HepG2 (cell line): Measurements from ENCODE around the gene CYB561. TPM values are rescaled to one million over a fixed set of nuclear protein-coding genes. Genes with fewer than 3 reads are reported as not detected.

Source experiments
- AGO2 ChIP-seq: fragments of 200-400 bp; formaldehyde crosslinking; optimal IDR thresholded peaks from 2 replicates; pipeline ENCODE3; 2017; ENCODE audit warnings: mild to moderate bottlenecking, low read depth, low read length, moderate library complexity
- HNRNPLL ChIP-seq: fragments of 200-400 bp; formaldehyde crosslinking; IDR thresholded peaks from 2 replicates; pipeline ENCODE4 v1.6.1; 2017; ENCODE audit warnings: mild to moderate bottlenecking, low read depth, low read length; ENCODE audit not compliant: poor library complexity, severe bottlenecking
- NFYC ChIP-seq: IDR thresholded peaks from 2 replicates; pipeline ENCODE4 v1.6.1; 2016; ENCODE audit warnings: missing genetic modification reagents, missing compliant biosample characterization
- RELA ChIP-seq: sonication (generic); formaldehyde crosslinking; IDR thresholded peaks from 2 replicates; pipeline ENCODE4 v1.4.0; 2020; ENCODE audit warnings: missing genetic modification reagents
- RNF2 ChIP-seq: fragments of 450-650 bp; conservative IDR thresholded peaks from 2 replicates; pipeline ENCODE4 v1.6.1; 2016; ENCODE audit warnings: low read depth
- ZNF121 ChIP-seq: sonication (generic); formaldehyde crosslinking; IDR thresholded peaks from 2 replicates; pipeline ENCODE4 v1.5.0; 2020; ENCODE audit warnings: mild to moderate bottlenecking, missing genetic modification reagents
- ZNF407 ChIP-seq: sonication (generic); formaldehyde crosslinking; IDR thresholded peaks from one replicate; pipeline ENCODE4 v1.5.1; 2020; ENCODE audit warnings: mild to moderate bottlenecking, missing genetic modification reagents; ENCODE audit errors: not compliant biosample characterization
- ZNF772 ChIP-seq: sonication (generic); formaldehyde crosslinking; IDR thresholded peaks from 2 replicates; pipeline ENCODE4 v1.5.0; 2020; ENCODE audit warnings: mild to moderate bottlenecking, missing genetic modification reagents
- ZNF839 ChIP-seq: sonication (generic); formaldehyde crosslinking; IDR thresholded peaks from 2 replicates; pipeline ENCODE4 v1.4.0; 2020; ENCODE audit warnings: missing genetic modification reagents, mild to moderate bottlenecking, borderline replicate concordance
- ZNF883 ChIP-seq: sonication (generic); formaldehyde crosslinking; IDR thresholded peaks from 2 replicates; pipeline ENCODE4 v1.5.1; 2020; ENCODE audit warnings: mild to moderate bottlenecking, missing genetic modification reagents; ENCODE audit errors: not compliant biosample characterization
- ZZZ3 ChIP-seq: sonication (generic); formaldehyde crosslinking; IDR thresholded peaks from 2 replicates; pipeline ENCODE4 v1.4.0; 2020; ENCODE audit warnings: missing genetic modification reagents, mild to moderate bottlenecking, borderline replicate concordance
- polyA plus RNA-seq, 8 experiments: library from polyadenylated mRNA; depleted of rRNA in 3 of 8; stranded (reverse) in 7 of 8; unstranded in 1 of 8; fragments of >200 nt; fragmentation: Illumina TruSeq in 4 of 8; extraction: Trizol in 4 of 8; gene quantifications; 2 replicates each; pipeline versions ENCODE4 v1.2.1 to v1.2.3, GENCODE V29; 2011 to 2016; ENCODE audit warnings: low read depth in 4 of 8, missing spikeins in 1 of 8, mixed read lengths in 1 of 8; ENCODE audit not compliant: insufficient read depth in 1 of 8
- total RNA-seq, 5 experiments: library from RNA; depleted of rRNA; stranded (reverse); fragments of >200 nt; fragmentation: Illumina TruSeq; extraction: Trizol; gene quantifications; 2 replicates each; pipeline ENCODE4 v1.2.3, GENCODE V29; 2016; ENCODE audit warnings: low read depth in 1 of 5
- TF ChIP-seq, protein P1 (sequence below): IDR thresholded peaks from 2 replicates; pipeline ENCODE4 v1.6.1; 2016; ENCODE audit warnings: mild to moderate bottlenecking
- TF ChIP-seq, protein P2 (sequence below): sonication (generic); formaldehyde crosslinking; IDR thresholded peaks from 2 replicates; pipeline ENCODE4 v1.5.0; 2020; ENCODE audit warnings: missing genetic modification reagents
- TF ChIP-seq, protein P3 (sequence below): sonication (generic); formaldehyde crosslinking; IDR thresholded peaks from 2 replicates; pipeline ENCODE4 v1.4.0; 2020; ENCODE audit warnings: low read depth, mild to moderate bottlenecking, missing genetic modification reagents
- TF ChIP-seq, protein P4 (sequence below): sonication (generic); formaldehyde crosslinking; IDR thresholded peaks from 2 replicates; pipeline ENCODE4 v1.4.0; 2020; ENCODE audit warnings: mild to moderate bottlenecking, low read depth, missing genetic modification reagents

Gene CYB561
- total and polyA plus RNA-seq, 2 of the 13 experiments (the other 11 are each of a cell fraction or from before 2014, with no cell fraction given), result 1.5 to 6.7 TPM

DNA sequence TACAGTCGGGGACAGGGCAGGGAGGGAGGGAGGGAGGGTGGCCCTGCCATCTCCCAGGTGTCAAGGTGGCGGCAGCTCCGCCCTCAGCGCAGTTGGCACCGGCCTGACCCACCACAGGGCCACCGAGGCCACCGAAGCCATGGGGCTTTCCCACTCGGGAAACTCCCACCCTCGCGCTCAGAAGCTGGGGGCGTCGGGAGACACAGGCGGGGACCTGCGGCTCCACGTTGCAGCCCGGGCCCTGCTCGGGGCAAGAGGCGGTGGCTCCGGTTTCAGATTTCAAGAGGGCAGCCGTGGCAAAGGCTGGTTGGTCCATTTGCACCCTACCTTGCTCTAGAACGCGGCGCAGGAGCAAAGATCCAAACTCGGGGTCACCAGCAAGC is 544 bp downstream of the CYB561 start (continued):
- TF ChIP-seq, protein P1, sequence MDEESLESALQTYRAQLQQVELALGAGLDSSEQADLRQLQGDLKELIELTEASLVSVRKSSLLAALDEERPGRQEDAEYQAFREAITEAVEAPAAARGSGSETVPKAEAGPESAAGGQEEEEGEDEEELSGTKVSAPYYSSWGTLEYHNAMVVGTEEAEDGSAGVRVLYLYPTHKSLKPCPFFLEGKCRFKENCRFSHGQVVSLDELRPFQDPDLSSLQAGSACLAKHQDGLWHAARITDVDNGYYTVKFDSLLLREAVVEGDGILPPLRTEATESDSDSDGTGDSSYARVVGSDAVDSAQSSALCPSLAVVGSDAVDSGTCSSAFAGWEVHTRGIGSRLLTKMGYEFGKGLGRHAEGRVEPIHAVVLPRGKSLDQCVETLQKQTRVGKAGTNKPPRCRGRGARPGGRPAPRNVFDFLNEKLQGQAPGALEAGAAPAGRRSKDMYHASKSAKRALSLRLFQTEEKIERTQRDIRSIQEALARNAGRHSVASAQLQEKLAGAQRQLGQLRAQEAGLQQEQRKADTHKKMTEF (CRISPR knock-in tag), result no peak
- peak; percentile 78; the same call in 1 of the 2 replicates for TF ChIP-seq ZZZ3
- peak; percentile 27; the same call in 1 of the 2 replicates for TF ChIP-seq NFYC (CRISPR knock-in tag)
- 0 out of 2 replicates have a peak, but pooled peaks have one; percentile 15 for TF ChIP-seq ZNF121
- no peak for TF ChIP-seq ZNF839 (CRISPR knock-in tag)
- peak; percentile 48 for TF ChIP-seq HNRNPLL
- TF ChIP-seq, protein P2, sequence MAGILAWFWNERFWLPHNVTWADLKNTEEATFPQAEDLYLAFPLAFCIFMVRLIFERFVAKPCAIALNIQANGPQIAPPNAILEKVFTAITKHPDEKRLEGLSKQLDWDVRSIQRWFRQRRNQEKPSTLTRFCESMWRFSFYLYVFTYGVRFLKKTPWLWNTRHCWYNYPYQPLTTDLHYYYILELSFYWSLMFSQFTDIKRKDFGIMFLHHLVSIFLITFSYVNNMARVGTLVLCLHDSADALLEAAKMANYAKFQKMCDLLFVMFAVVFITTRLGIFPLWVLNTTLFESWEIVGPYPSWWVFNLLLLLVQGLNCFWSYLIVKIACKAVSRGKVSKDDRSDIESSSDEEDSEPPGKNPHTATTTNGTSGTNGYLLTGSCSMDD, result no peak
- peak; percentile 62 for TF ChIP-seq ZNF772
- TF ChIP-seq, protein P3, sequence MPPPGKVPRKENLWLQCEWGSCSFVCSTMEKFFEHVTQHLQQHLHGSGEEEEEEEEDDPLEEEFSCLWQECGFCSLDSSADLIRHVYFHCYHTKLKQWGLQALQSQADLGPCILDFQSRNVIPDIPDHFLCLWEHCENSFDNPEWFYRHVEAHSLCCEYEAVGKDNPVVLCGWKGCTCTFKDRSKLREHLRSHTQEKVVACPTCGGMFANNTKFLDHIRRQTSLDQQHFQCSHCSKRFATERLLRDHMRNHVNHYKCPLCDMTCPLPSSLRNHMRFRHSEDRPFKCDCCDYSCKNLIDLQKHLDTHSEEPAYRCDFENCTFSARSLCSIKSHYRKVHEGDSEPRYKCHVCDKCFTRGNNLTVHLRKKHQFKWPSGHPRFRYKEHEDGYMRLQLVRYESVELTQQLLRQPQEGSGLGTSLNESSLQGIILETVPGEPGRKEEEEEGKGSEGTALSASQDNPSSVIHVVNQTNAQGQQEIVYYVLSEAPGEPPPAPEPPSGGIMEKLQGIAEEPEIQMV (CRISPR knock-in tag), result peak; percentile 72; the same call in 1 of the 2 replicates
- 0 out of 2 replicates have a peak, but pooled peaks have one; percentile 20 for TF ChIP-seq RELA (CRISPR knock-in tag)
- peak; percentile 42 for TF ChIP-seq ZNF883 (CRISPR knock-in tag)
- peak; percentile 12 for TF ChIP-seq ZNF407
- TF ChIP-seq AGO2, result no peak
- TF ChIP-seq, protein P4, sequence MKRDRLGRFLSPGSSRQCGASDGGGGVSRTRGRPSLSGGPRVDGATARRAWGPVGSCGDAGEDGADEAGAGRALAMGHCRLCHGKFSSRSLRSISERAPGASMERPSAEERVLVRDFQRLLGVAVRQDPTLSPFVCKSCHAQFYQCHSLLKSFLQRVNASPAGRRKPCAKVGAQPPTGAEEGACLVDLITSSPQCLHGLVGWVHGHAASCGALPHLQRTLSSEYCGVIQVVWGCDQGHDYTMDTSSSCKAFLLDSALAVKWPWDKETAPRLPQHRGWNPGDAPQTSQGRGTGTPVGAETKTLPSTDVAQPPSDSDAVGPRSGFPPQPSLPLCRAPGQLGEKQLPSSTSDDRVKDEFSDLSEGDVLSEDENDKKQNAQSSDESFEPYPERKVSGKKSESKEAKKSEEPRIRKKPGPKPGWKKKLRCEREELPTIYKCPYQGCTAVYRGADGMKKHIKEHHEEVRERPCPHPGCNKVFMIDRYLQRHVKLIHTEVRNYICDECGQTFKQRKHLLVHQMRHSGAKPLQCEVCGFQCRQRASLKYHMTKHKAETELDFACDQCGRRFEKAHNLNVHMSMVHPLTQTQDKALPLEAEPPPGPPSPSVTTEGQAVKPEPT (CRISPR knock-in tag), result 0 out of 2 replicates have a peak, but pooled peaks have one; percentile 66
- peak; percentile 79 for TF ChIP-seq RNF2
